ENCODE measurements around the gene NUBPL. TPM values are rescaled to one million over a fixed set of nuclear protein-coding genes. Genes with fewer than 3 reads are reported as not detected.
"Not testable (repeated sequence)": the region's sequence is repeated elsewhere in the genome, so short reads cannot be mapped to it uniquely, and the experiment has no call there.

Gene NUBPL
- total RNA-seq, 1 experiment from 2014 or later: 4.4 TPM

DNA sequence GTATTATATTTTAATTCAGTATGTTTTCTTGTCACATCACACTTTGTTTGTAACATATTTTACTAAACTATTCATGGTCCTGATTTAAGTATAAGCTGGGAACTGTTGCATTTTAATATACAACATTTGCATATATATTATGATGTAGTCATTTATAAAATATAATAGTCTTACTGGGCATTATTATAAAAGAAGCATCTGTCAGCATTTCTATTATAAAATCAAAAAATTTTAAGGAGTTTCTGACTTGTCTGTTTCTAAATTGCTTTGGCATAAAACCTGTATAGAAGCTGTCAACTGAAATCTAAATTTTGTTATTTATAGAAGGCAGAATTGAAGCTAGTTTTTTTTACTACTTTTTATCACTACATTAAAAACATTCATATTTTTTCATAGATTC, 166.6 kb downstream of the NUBPL start:
- DNase-seq (ENCODE audit: low spot score): no peak

DNA sequence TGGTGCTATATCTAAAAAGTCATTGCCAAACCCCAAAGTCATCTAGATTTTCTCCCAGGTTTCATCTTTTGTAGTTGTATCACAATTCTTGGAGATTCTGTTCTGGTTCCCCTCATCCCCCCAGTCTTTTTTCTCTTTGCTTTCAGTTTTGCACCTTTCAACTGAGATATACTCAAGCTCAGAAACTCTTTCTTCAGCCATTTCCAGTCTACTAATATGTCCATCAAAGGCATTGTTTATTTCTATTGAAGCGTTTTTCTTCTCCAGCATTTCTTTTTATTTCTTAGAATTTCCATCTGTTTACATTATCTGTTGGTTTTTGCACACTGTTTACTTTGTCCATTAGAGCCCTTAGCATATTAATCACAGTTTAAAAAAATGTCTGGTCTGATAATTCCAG, 179.5 kb downstream of the NUBPL start:
- DNase-seq (ENCODE audit: low spot score): no peak

DNA sequence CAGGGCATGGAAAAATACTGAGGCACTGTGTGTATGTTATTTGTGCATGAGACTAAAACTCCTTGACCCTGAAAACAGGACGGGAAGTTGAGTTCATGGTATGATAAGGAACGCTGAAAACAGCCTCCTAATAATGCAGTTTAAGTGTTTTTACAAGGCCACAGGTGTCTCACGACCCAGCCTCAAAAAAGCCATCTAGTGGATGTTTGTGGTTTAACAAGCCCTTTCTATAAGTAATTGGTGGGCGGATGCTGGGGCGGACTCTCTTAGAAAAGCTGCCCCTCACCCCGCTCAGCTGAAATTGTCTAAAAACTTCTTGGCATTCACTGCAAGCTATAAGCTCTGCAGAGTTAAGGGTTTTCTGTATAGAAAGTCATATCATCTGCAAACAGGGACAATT, 184.5 kb downstream of the NUBPL start:
- no peak for DNase-seq (ENCODE audit: low spot score)

DNA sequence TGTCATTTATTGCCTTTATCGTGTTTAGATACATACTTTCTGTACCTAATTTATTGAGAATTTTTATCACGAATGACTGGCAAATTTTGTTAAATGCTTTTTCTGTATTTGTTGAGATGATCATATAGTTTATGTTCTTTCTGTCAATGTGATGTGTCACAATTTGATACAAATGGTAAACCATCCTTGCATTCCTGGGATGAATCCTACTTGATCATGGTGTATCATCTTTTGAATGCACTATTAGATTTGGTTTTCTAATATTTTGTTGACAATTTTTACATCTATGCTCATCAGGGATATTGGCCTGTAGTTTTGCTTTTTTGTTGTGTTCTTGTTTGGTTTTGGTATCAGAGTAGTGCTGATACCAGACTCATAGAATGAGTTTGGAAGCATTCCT, 185.1 kb downstream of the NUBPL start:
- no peak for DNase-seq (ENCODE audit: low spot score)

DNA sequence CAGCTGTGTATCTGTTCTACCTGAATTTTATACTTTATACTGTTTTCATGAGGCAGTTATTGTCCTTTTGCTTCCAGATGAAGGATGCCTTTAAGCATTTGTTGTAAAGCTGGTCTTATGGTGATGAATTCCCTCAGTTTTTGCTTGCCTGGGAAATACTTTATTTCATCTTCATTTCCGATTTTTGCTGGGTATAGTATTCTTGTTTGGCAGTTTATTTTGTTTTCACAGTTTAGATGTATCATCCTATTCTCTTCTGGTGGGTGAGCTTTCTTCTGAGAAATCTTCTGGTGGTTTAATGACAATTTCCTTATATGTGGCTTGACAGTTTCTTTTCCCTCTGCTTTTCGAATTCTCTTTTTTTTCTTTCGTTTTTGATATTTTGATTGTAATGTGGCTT, 188.1 kb downstream of the NUBPL start:
- no peak for DNase-seq (ENCODE audit: low spot score)

DNA sequence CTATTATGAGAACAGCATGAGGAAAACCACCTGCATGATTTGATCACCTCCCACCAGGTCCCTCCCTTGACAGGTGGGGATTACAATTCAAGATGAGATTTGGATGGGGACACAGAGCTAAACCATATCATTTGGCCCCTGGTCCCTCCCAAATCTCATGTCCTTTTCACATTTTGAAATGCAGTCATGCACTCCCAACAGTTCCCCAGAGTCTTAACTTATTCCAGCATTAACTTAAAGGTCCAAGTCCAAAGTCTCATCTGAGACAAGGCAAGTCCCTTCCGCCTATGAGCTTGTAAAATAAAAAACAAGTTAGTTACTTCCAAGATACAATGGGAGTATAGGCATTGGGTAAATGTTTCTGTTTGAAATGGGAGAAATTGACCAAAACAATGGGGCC, 189.8 kb downstream of the NUBPL start:
- DNase-seq (ENCODE audit: low spot score): not testable (repeated sequence)

DNA sequence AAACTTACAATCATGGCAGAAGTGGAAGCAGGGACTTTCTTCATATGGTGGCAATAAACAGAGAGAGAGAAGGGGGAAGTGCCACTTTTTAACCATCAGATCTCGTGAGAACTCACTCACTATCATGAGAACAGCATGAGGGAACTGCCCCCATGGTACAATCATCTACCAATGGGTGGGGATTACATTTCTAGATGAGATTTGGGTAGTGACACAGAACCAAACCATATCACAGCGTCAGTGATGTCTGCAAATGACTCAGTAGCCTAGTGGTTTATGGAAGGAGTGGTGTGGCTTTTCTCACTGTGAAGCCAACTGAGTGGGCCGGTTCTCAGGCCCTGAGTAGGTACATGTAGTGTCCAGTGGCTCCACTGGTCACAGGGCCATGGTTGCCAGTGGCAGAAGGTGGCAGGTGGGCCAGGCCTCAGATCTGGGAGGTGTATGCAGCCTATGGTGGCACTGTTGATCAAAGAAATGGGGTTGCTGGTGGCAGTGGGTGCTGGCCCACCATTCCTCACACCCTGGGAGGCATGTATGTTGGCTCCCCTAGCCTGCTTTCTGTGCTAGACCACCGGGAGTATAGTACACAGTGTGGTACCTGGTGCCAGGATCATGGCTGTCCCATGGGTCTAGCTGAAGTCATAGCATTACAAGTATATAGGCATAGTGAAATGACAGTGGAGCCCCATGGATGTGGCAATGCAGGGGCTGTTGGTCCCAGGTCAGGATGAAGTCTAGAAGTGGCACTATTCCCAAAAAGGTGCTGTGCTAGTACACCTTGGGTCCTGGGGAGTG, 191.9 kb downstream of the NUBPL start:
- DNase-seq (ENCODE audit: low spot score): no peak

DNA sequence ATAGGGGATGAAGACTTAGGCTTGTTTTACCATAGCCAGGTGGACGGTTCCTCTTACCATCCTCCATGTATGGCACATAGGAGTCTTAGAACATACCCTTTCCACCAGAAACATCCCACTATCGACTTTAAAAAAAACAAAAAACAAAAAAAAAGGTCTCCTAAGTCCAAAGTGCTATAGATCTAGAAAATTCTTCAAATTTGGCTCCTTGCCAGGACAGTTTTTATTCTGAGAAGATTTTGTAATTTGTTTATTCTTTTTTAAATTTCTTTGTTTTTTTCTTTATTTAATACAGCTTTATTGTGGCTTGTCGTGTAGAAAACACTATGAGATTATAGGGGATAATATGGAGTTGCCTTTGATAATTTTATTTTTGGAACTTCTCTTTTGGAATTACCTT, 197.7 kb downstream of the NUBPL start:
- no peak for DNase-seq (ENCODE audit: low spot score)

DNA sequence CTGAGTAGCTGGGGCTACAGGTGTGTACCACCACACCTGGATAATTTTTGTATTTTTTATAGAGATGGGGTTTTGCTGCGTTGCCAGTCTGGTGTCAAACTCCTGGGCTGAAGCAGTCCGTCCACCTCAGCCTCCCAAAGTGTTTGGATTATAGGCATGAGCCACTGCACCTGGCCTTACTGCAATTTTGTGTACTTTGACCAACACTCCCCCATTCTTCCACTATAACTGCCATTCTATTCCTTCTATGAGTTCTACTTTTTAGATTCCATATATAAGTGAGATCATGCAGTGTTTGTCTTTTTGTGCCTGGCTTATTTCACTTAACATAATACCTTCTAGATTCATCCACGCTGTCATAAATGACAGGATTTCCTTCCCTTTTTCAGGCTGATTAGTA, 199.1 kb downstream of the NUBPL start:
- DNase-seq (ENCODE audit: low spot score): no peak

DNA sequence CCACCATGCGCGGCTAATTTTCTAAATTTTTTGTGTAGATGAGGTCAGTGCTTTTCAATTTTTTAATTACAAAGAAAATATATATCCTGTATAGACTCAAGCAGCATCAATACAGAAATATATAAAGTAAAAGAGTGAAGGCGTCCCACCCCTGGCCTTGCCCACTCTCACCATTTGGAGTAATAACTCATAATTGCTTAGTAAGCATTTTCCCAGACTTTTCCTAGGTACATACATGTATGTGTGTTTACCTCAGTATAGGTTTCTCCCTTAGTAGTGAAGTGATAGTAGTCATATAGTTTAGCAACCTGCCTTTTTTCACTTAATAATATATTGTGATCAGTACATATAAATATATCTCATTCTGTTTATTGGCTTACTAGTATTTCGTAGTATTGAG, 200.1 kb downstream of the NUBPL start:
- DNase-seq (ENCODE audit: low spot score): no peak

DNA sequence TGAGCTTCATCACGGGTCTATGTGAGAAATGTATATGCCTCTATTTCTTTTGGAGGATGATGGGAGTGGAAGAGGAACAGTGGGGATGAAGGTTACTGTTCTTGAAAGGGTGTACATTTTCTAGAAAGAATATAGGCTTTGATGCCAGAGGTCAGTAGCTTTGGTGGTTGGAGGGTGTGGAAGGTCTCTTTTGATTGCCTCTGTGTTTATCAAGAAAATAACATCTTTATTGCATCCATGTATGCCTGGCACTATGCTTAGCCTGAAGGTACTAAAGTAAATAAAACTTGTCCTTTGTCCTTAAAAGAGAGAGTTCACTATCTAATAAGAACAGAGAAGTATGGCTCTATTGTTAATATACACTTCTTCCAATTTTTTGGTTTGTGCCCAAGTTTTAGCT, 201.8 kb downstream of the NUBPL start:
- DNase-seq (ENCODE audit: low spot score): no peak

DNA sequence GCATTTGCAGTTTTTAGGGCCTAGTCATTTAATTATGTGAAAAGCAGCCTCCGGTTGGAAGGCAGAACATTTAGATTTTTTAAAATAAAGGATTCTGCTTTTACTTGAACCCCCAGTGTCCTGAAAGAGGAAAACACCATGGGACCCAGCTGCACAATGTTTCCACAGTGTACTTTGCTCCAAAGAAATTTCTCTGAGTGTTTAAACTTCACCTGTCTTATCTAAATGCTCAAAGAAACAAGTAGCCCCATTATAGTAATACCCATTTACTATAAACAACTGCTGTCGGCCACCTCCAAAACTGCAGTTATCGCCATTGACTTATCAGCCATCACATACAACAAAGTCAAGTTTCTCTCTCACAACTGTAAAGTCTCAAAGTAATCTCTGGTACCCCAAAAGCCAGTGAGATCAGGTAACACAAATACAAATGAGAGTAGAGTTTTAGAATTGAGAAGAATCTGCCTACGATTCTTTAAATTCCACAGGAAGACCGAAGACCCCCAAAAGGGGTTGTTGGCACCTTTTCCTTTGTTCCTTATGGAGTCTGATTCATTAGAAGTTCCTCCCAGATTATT, 205.2 kb downstream of the NUBPL start:
- no peak for DNase-seq (ENCODE audit: low spot score)

DNA sequence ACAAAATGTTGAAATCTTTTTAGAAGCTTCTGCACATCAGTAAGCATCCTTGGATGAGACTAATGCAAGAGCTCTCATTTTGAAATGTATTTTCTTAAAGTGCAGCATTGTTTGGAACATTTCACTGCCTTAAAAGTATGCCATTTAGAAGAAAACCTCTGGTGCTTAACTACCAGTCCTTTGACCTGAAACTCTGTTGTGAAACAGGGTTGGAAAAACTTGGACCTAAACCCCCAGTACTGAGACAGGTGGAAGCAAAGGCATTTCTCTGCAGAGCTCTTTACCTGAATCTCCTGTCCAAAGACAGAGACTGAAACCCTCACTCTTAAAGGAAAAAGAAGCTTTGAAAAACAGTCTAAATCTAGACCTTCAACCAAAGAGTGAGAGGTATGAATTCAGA, 207.2 kb downstream of the NUBPL start:
- no peak for DNase-seq (ENCODE audit: low spot score)

DNA sequence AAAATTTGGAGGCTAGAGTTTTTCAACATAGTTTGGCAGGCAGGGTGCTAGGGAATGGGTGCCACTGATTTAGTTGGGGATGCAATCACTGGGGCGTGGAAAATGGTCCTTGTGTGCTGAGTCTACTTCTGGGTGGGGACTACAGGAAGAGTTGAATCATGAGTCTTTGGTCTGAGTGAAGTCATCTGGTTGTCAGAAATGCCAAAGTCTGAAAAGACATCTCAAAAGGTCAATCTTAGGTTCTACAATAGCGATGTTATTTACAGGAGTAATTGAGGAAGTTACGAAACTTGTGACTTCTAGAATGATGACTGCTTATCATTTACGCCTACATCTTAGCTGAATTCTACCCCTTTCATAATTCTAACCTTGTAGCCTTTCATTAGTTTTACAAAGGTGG, 209.1 kb downstream of the NUBPL start:
- DNase-seq (ENCODE audit: low spot score): no peak

DNA sequence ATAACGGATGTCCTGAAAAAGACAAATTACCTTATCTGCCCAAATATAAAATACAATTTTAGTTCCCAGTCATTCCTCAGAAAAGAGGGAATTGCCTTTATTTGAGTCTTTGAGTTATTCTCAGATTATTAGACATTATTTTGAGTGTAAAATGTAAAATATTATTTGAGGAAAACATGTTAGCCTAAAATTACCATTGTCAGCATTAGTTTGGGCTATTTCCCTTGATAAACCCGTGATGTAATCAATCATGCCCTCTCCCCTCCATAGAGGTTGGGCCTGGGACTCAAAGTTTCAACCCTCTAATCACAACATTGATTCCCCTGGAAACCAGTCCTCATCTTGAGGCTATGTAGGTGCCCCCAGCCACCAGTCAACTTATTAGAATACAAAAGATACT, 213.4 kb downstream of the NUBPL start:
- DNase-seq (ENCODE audit: low spot score): no peak

DNA sequence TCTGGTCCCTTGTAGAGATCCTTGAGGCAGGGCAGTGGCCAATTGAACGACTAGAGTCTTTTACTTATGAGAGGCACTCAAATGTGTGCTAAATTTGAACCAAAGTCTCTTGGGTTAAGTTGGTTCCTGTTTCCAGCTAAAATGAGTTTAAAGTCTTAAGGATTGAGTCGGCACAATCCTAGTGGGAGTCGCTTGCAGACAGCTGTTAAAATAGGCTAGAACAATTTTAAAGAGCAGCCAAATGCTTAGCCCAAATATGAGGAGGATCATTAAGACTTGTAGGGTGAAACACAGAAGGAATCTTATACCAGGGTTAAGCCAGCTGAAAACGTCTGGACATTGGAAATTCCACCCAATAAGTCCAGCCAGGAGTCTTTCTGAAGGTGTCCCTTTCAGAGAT, 216.1 kb downstream of the NUBPL start:
- DNase-seq (ENCODE audit: low spot score): no peak

DNA sequence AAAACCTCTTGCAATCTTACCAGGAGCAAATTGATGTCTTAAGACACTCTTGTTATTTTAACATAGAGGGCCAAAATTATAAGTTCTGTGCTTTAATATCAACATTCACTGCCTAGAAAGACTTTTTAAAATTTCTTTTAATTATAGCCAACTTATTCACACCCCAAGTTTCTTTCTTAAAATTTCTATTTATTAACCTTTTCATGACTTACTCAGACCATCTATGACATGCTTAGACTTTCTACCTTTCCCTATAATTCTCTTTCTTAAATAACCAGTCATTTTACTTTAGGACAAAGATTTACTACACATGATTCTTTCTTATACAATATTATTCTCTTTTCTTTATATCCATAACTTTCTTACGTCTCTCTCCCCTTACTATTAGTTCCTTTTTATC, 220.4 kb downstream of the NUBPL start:
- no peak for DNase-seq (ENCODE audit: low spot score)

DNA sequence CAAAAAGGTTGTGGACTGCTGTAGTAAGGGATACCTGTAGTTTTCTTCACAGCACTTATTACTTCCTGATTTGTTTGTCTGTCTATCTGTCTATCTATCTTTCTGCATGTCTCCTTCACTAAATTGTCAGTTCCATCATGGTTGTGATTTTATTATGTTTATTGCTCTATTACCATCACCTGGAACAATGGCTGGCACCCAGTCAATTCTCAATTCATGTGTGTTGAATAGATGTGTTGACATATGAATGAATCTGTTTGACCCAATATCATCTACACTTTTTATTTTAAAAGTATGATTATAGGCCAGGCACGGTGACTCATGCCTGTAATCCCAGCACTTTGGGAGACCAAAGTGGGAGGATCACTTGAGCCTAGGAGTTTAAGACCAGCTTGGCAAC, 224.4 kb downstream of the NUBPL start:
- DNase-seq (ENCODE audit: low spot score): no peak

DNA sequence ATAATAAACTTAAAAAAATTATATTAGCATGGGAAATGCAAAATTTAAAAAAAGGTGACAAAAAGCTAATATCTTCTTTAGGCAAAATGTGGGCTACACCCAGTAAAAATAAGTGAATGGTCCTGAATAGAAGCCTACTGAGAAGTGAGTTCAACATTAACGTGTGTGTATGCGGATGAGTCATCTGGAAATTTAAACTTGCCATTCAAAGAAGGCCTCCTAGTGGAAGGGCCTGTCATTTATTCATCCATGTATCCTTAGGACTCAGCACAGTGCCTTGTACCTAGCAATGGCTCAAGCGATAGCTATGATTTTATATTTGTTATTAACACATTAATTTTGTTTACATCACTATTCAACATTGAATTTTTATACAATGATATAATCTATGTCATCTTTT, 226.2 kb downstream of the NUBPL start:
- peak; percentile 11 for DNase-seq (ENCODE audit: low spot score)

DNA sequence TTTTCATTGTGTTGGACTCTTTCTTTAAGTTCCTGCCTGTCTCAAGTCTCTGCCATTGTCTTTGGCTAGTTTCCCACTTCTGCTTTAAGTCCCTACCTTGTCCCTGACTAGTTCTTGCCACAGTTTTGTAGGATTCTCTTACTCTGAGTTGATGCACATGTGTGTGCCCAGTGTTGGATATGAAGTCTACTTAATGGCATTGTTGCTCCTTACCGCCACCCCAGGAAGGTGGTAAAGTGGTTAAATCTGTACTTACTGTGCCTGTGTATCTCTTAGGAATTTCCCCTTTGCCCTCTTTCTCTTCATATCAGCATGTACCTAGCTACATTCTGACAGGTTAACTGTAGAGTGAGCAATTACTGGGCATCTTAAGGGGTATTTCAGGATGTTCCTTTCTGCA, 227.1 kb downstream of the NUBPL start:
- peak; percentile 35 for DNase-seq (ENCODE audit: low spot score)

DNA sequence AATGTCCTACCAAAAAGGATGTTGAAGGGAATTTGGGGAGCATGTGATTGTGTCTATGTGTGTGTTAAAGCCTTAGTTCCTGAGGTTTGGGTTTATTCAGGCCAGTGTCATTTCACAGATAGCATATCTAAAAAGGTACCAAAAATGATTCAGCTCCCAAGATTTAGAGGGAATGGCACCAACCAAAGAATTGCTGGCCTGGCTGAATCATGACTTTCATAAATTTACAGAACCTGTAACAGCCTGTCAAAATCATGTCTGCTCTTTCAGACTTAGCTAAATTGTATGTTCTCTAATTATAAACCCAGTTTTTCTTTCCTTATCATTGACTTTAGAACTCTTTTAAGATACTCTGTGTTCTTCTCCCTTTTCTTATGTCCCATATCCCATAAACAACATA, 231.5 kb downstream of the NUBPL start:
- DNase-seq (ENCODE audit: low spot score): no peak

DNA sequence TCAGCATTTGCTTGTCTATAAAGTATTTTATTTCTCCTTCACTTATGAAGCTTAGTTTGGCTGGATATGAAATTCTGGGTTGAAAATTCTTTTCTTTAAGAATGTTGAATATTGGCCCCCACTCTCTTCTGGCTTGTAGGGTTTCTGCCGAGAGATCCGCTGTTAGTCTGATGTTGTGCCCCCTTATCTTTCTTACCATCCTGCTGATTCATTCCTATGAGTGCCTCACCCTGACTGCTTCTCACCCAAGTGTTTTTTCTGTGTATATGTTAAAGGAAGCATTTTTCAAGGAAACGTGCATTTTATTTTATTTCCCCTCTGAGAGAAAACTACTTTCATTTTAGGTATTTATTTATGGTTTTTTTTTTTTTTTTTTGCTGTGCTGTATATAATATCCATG, 236.7 kb downstream of the NUBPL start:
- DNase-seq (ENCODE audit: low spot score): not testable (repeated sequence)

DNA sequence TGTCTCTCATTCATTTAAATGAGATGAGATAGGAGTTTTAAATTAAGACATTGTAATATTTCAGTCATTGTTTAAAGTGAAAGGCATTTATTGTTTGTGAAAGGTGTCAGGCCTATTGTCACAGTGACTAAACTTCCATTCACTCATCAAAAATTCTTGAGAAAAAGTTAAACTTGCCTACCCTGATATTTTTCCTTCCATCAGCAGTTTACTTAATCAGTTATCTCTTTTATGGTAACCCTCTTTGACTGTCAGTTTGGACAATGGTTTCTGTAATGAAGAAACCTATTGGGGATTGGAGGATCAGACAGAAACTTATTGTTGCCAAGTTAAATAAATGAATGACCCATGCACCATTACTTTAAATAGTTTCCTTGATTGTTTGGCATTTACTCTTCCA, 241.6 kb downstream of the NUBPL start:
- no peak for DNase-seq (ENCODE audit: low spot score)

DNA sequence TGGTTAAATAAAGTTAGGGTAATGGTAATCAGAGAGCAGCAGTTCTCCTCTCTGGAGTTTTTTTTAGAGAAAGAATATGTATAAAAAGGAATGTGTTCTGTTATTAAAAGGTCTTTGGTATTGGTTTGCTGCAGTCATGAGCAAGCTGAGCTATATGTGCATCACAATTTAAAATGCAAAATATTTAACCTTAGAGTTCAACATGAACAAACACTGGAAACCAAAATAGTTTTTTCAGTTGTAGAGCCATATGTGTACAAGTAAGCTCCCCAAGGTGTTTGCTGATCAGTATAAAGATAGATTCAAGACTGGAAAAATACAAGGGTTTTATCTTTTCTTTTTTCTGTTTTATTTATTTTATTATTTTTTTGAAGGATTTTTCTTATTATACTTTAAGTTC, 245.0 kb downstream of the NUBPL start:
- DNase-seq (ENCODE audit: low spot score): no peak

Measured in HT-29 (cell line).